ENCODE measurements around the gene MUC20.

The MUC20 gene

GRCh38 chr3:195755391-195755790 lies 34.6 kb downstream of the MUC20 start:
- H3K9ac ChIP-seq (ENCODE audit: insufficient read length, low read depth): no peak overlapping the region
- H3K27me3 ChIP-seq (ENCODE audit: insufficient read depth, insufficient read length): no peaks in the 10 kb centered on the region
- no peak for DNase-seq (ENCODE audit: low read depth, low spot score)
- H3K9me3 ChIP-seq (ENCODE audit: insufficient read depth, low read length): no peaks in the 10 kb centered on the region
- H3K36me3 ChIP-seq (ENCODE audit: insufficient read depth, insufficient read length, low read length): peaks cover 29% of the 10 kb centered on the region
- TF ChIP-seq YY1 (IDR thresholded peaks at IDR 0.05; ENCODE audit: insufficient read depth, insufficient read length) (no peak), ZNF274 (IDR thresholded peaks at IDR 0.05; ENCODE audit: low read depth, low read length) (no peak), SUZ12 (IDR thresholded peaks at IDR 0.05; ENCODE audit: extremely low read depth, insufficient read depth, insufficient read length) (no peak)
- H3K4me3 ChIP-seq (ENCODE audit: insufficient read length, low read depth): no peak overlapping the region
- peaks cover 6% of the 10 kb centered on the region for H3K4me1 ChIP-seq (ENCODE audit: insufficient read depth, insufficient read length)

- H3K9me3 ChIP-seq (ENCODE audit: insufficient read depth, low read length): no peaks in the 10 kb centered on the region
- H3K9ac ChIP-seq (ENCODE audit: insufficient read length, low read depth): no peak overlapping the region
- TF ChIP-seq ZNF274 (IDR thresholded peaks at IDR 0.05; ENCODE audit: low read depth, low read length) (no peak), SUZ12 (IDR thresholded peaks at IDR 0.05; ENCODE audit: extremely low read depth, insufficient read depth, insufficient read length) (no peak), YY1 (IDR thresholded peaks at IDR 0.05; ENCODE audit: insufficient read depth, insufficient read length) (no peak)
Measured at GRCh38 chr3:195755791-195756676, 35.3 kb downstream of the MUC20 start.

DNA sequence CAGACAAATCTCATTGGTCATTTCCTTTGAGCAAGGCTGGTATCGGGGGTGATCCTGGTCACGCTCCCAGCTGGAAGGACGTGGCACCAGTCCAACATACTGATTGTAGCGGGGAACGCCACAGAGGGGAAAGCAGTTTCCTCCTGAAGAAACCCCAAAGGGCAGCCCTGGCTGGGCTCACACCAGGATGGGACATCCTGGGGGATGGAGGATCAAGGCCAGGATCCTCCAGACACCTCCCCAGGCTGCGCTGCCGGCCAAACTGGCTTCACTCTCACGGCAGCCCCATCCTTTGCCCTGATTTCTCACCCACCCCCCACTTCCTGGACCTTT lies 36.6 kb downstream of the MUC20 start:
- H3K4me3 ChIP-seq (ENCODE audit: insufficient read length, low read depth): no peak overlapping the region
- peaks cover 6% of the 10 kb centered on the region for H3K4me1 ChIP-seq (ENCODE audit: insufficient read depth, insufficient read length)
- peaks cover 25% of the 10 kb centered on the region for H3K36me3 ChIP-seq (ENCODE audit: insufficient read depth, insufficient read length, low read length)
- no peak overlapping the region for H3K9ac ChIP-seq (ENCODE audit: insufficient read length, low read depth)
- H3K27me3 ChIP-seq (ENCODE audit: insufficient read depth, insufficient read length): no peaks in the 10 kb centered on the region
- H3K9me3 ChIP-seq (ENCODE audit: insufficient read depth, low read length): no peaks in the 10 kb centered on the region
- DNase-seq (ENCODE audit: low read depth, low spot score): no peak
- no peak for TF ChIP-seq YY1 (IDR thresholded peaks at IDR 0.05; ENCODE audit: insufficient read depth, insufficient read length)
- TF ChIP-seq ZNF274 (IDR thresholded peaks at IDR 0.05; ENCODE audit: low read depth, low read length): no peak
- no peak for TF ChIP-seq SUZ12 (IDR thresholded peaks at IDR 0.05; ENCODE audit: extremely low read depth, insufficient read depth, insufficient read length)

More at GRCh38 chr3:195755791-195756676, 35.3 kb downstream of the MUC20 start:
- Histone ChIP-seq H3K4me3 (ENCODE audit: insufficient read length, low read depth) (no peak overlapping the region), H3K36me3 (ENCODE audit: insufficient read depth, insufficient read length, low read length) (peaks cover 33% of the 10 kb centered on the region), H3K4me1 (ENCODE audit: insufficient read depth, insufficient read length) (peaks cover 6% of the 10 kb centered on the region), H3K27me3 (ENCODE audit: insufficient read depth, insufficient read length) (no peaks in the 10 kb centered on the region)
- DNase-seq (ENCODE audit: low read depth, low spot score): no peak

DNA sequence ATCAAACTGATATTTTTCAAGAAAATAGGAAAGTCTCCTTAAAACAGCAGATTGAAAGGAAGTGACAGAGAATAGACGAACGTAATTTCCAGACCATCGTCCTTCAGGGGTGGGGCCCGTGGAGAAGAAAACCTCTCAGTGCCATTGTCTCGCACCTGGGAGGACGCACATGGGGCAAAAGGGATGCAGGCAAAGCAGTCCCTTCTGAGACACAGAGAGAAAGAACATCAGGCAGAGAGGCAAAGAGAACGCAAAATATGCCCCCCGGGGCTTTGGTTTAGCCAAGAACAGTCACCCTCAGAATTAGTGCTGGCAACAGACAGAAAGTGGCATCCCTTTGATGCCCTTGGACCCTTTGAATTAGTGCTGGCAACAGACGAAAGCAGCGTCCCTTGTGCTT lies 37.0 kb downstream of the MUC20 start:
- Histone ChIP-seq H3K4me1 (ENCODE audit: insufficient read depth, insufficient read length) (peaks cover 6% of the 10 kb centered on the region), H3K9me3 (ENCODE audit: insufficient read depth, low read length) (no peaks in the 10 kb centered on the region), H3K4me3 (ENCODE audit: insufficient read length, low read depth) (no peak overlapping the region), H3K9ac (ENCODE audit: insufficient read length, low read depth) (no peak overlapping the region), H3K36me3 (ENCODE audit: insufficient read depth, insufficient read length, low read length) (peaks cover 22% of the 10 kb centered on the region), H3K27me3 (ENCODE audit: insufficient read depth, insufficient read length) (no peaks in the 10 kb centered on the region)
- TF ChIP-seq ZNF274 (IDR thresholded peaks at IDR 0.05; ENCODE audit: low read depth, low read length): no peak
- TF ChIP-seq YY1 (IDR thresholded peaks at IDR 0.05; ENCODE audit: insufficient read depth, insufficient read length): no peak
- TF ChIP-seq SUZ12 (IDR thresholded peaks at IDR 0.05; ENCODE audit: extremely low read depth, insufficient read depth, insufficient read length): no peak
- no peak for DNase-seq (ENCODE audit: low read depth, low spot score)

GRCh38 chr3:195758721-195759353 lies 38.1 kb downstream of the MUC20 start:
- TF ChIP-seq YY1 (IDR thresholded peaks at IDR 0.05; ENCODE audit: insufficient read depth, insufficient read length) (no peak), ZNF274 (IDR thresholded peaks at IDR 0.05; ENCODE audit: low read depth, low read length) (no peak), SUZ12 (IDR thresholded peaks at IDR 0.05; ENCODE audit: extremely low read depth, insufficient read depth, insufficient read length) (no peak)
- H3K36me3 ChIP-seq (ENCODE audit: insufficient read depth, insufficient read length, low read length): peaks cover 19% of the 10 kb centered on the region
- no peak overlapping the region for H3K4me3 ChIP-seq (ENCODE audit: insufficient read length, low read depth)
- no peak overlapping the region for H3K9ac ChIP-seq (ENCODE audit: insufficient read length, low read depth)
- peaks cover 10% of the 10 kb centered on the region for H3K4me1 ChIP-seq (ENCODE audit: insufficient read depth, insufficient read length)
- H3K9me3 ChIP-seq (ENCODE audit: insufficient read depth, low read length): no peaks in the 10 kb centered on the region
- no peak for DNase-seq (ENCODE audit: low read depth, low spot score)
- no peaks in the 10 kb centered on the region for H3K27me3 ChIP-seq (ENCODE audit: insufficient read depth, insufficient read length)

DNA sequence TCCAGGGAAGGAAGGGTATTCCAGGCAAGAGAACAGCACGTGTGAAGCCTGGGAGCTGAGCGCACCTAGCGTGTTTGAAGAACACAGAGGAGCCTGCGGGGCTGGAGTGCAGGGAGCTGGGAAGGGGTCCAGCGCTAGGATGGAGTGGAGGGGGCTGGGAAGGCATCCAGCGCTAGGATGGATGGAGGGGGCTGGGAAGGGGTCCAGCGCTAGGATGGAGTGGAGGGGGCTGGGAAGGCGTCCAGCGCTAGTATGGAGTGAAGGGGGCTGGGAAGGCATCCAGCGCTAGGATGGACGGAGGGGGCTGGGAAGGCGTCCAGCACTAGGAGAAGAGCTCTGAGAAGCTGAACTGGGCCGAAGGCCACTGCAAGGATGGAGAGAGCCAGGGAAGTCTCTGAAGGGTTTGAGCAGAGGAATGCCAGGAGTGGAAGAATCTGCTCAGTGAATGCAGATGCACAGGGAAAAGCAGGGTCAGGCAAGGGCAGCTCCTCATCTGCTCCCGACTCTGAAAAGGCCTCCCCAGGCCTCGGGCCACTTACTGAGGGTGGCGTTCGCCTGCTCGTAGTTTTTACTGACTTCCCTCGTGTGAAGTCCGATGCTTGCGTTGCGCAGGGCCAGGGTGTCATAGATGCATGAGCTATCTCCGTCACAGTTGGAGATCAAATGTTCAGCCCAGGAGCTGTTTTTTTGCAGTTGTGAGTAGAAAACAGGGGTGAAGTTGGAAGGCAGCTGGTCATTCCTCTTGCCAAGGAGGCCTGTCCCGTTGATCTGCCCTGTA lies 39.8 kb downstream of the MUC20 start:
- no peaks in the 10 kb centered on the region for H3K27me3 ChIP-seq (ENCODE audit: insufficient read depth, insufficient read length)
- H3K9ac ChIP-seq (ENCODE audit: insufficient read length, low read depth): no peak overlapping the region
- TF ChIP-seq YY1 (IDR thresholded peaks at IDR 0.05; ENCODE audit: insufficient read depth, insufficient read length) (no peak), SUZ12 (IDR thresholded peaks at IDR 0.05; ENCODE audit: extremely low read depth, insufficient read depth, insufficient read length) (no peak), ZNF274 (IDR thresholded peaks at IDR 0.05; ENCODE audit: low read depth, low read length) (no peak)
- H3K9me3 ChIP-seq (ENCODE audit: insufficient read depth, low read length): no peaks in the 10 kb centered on the region
- H3K4me3 ChIP-seq (ENCODE audit: insufficient read length, low read depth): no peak overlapping the region
- H3K4me1 ChIP-seq (ENCODE audit: insufficient read depth, insufficient read length): peaks cover 8% of the 10 kb centered on the region
- peaks cover 16% of the 10 kb centered on the region for H3K36me3 ChIP-seq (ENCODE audit: insufficient read depth, insufficient read length, low read length)
- DNase-seq (ENCODE audit: low read depth, low spot score): no peak

All from NT2/D1 (cell line).